HG03039 (cell line): ENCODE data around the gene WNK2.
"Not testable (repeated sequence)": the region's sequence is repeated elsewhere in the genome, so short reads cannot be mapped to it uniquely, and the experiment has no call there.

Experiments used
- ATAC-seq: cut with Tn5 transposase; IDR thresholded peaks from one replicate; pipeline ENCODE4 v1.9.1; 2021; ENCODE audit warnings: mild to moderate bottlenecking, moderate library complexity; ENCODE audit not compliant: unreplicated experiment

Gene WNK2

DNA sequence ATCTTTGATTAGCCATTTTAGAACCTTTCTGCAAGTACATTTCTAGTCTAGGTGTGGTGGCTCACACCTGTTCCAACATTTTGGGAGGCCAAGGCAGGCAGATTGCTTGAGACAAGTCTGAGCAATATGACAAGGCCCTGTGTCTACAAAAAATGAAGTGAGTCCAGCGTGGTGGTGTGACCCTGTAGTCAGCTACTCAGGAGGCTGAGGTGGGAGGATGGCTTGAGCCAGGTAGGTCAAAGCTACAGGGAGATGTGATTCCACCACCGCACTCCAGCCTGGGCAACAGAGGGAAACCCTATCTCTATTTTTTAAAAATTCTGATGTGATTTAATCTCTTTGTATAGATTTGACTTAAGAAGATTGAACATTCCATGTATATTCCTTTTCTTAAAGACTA, 171.9 kb downstream of the WNK2 start:
- ATAC-seq: no peak

GRCh38 chr9:93357649-93358048, 173.7 kb downstream of the WNK2 start:
- no peak for ATAC-seq

DNA sequence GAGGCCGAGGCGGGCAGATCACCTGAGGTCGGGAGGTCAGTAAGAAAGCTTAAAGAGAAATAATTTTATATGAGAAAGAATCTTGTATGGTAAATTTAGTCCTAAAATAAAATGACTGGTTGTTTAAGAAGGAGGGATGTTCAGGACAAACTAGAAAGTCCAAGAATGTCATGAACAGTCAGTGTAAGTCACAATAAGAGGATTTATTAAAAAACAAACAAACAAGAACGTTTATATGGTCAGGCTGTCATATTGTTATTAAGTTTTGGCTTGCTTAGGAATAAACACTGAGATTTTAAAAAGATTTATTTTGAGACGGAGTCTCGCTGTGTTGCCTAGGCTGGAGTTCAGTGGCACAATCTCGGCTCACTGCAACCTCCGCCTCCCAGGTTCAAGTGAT, 176.0 kb downstream of the WNK2 start:
- not testable (repeated sequence) for ATAC-seq

DNA sequence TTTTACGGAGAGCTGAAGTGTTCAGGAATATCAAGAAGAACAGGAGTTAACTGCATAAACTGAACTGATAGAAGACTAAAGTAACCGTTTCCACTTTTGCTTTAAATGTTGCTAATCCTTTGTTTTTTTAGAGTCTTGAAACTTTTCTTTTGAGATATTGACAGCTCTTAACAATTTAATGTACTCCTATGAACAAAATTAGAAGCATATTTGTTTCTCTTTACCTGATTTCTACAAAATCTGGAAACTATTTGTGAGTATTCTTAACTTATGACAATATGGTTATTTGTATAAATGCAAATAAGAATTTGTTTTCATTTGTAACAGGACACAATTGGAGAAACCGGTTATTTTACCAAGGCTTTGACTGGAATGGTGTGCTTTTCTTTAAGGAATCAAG, 178.1 kb downstream of the WNK2 start:
- no peak for ATAC-seq

GRCh38 chr9:93364734-93365426, 180.9 kb downstream of the WNK2 start:
- ATAC-seq: no peak

- ATAC-seq: no peak
These were observed 181.6 kb downstream of the WNK2 start for GRCh38 chr9:93365427-93366118.

- no peak for ATAC-seq
These were observed 182.1 kb downstream of the WNK2 start for GRCh38 chr9:93366119-93366447.

DNA sequence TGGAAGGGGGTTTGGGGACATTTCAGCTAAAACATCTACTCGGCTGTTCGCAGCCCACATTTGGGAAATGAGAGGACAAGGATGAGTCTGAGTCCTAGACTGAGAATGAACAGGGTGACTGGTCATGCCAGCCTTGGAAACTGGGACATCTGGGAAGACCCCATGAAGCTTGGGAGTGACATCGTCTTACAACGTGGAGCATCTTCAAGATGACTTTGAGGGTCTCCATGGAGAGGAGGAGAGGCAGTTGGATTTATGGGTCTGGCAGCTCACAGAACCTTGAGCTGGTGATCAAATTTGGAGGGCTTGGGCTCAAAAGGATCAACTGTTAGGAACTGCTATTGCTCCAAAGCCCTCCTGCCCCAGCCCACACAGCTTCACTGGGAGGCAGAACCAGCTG, 182.5 kb downstream of the WNK2 start:
- ATAC-seq: not testable (repeated sequence)

DNA sequence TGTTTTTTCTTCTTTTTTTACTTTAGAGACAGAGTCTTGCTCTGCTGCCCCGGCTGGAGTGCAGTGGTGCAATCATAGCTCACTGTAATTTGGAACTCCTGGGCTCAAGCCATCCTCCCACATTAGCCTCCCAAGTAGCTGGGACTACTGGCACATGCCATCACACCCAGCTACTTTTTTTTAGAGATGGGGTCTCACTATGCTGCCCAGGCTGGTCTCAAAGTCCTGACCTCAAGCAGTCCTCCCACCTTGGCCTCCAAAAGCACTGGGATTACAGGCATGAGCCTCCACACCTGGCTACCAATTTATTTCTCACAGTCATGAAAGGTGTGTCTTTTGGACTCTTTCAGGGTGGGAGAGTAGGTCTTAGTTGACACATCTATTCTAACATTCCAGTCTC, 184.5 kb downstream of the WNK2 start:
- no peak for ATAC-seq

DNA sequence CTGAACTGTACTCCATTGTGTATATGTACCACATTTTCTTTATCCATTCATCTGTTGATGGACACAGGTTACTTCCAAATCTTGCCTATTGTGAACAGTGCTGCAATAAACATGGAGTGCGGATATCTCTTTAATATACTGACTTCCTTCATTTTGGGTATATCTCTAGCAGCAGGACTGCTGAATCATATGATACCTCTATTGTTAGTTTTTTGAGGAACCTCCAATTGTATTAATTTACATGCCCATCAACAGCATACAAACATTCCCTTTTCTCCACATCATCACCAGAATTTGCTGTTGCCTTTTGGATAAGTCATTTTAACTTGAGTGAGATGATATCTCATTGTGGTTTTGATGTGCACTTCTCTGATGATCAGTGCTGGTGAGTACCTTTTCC, 185.7 kb downstream of the WNK2 start:
- ATAC-seq: no peak
